OCI-LY7 (cell line): Measurements from ENCODE around the gene CILP2.

Experiments used
- EZH2phosphoT487 ChIP-seq: fragments of 200-600 bp; sonication (generic); IDR thresholded peaks from 2 replicates; pipeline ENCODE4 v1.6.1; 2018; ENCODE audit warnings: low read depth, borderline replicate concordance, mild to moderate bottlenecking, mixed run types, antibody characterized with exemption, low read length, moderate library complexity, mixed read lengths
- TF ChIP-seq, protein P1 (sequence below): fragments of 200-600 bp; sonication (generic); conservative IDR thresholded peaks from 2 replicates; pipeline ENCODE4 v1.5.1; 2014; ENCODE audit warnings: mild to moderate bottlenecking, antibody characterized with exemption, low read length, moderate library complexity, mixed read lengths

DNA sequence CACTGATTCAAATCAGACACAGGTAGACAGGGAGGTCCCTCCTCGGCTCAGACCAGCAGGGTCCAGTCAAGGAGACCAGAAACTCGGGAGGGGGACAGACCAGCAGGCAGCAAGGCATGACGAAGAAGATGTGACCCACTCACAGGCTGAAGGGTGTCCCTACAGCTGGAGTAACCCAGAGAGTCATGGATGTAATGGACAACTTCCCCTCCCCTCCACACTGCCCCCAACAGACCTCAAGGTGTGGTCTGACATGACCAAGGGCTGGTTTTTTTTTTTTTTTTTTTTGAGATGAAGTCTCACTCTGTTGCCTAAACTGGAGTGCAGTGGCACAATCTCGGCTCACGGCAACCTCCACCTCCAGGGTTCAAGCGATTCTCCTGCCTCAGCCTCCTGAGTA is 46.3 kb downstream of the CILP2 start:
- TF ChIP-seq, protein P1, sequence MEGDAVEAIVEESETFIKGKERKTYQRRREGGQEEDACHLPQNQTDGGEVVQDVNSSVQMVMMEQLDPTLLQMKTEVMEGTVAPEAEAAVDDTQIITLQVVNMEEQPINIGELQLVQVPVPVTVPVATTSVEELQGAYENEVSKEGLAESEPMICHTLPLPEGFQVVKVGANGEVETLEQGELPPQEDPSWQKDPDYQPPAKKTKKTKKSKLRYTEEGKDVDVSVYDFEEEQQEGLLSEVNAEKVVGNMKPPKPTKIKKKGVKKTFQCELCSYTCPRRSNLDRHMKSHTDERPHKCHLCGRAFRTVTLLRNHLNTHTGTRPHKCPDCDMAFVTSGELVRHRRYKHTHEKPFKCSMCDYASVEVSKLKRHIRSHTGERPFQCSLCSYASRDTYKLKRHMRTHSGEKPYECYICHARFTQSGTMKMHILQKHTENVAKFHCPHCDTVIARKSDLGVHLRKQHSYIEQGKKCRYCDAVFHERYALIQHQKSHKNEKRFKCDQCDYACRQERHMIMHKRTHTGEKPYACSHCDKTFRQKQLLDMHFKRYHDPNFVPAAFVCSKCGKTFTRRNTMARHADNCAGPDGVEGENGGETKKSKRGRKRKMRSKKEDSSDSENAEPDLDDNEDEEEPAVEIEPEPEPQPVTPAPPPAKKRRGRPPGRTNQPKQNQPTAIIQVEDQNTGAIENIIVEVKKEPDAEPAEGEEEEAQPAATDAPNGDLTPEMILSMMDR, result no peak
- no peak for TF ChIP-seq EZH2phosphoT487
